ENCODE data around the gene ATP2B2. TPM values are rescaled to one million over a fixed set of nuclear protein-coding genes. Genes with fewer than 3 reads are reported as not detected.

The ATP2B2 gene
- total RNA-seq, 4 donors from 2014 or later: 0.31 to 2.9 (median 1.8) TPM

GRCh38 chr3:10289787-10290355 lies 215.5 kb downstream of the ATP2B2 start:
- ATAC-seq (no peak), DNase-seq (no peak)
- H3K36me3 ChIP-seq: peaks cover 0 to 51% of the 10 kb centered on the region in 2 donors
- H3K4me3 ChIP-seq: no peak overlapping the region
- intact Hi-C loops (cut with DNase I; ENCODE audit: low total_unique reads): no loop called here
- TF ChIP-seq CTCF (IDR thresholded peaks at IDR 0.05 in 4 of 5, conservative IDR thresholded peaks at IDR 0.05 in 1 of 5): no peak
- no peak for TF ChIP-seq POLR2A (IDR thresholded peaks at IDR 0.05)
- no peaks in the 10 kb centered on the region for H3K4me1 ChIP-seq
- H3K27ac ChIP-seq: no peak overlapping the region
- in situ Hi-C loops (cut with MboI; ENCODE audit: low sequenced_read_pairs in 4 of 4): no loop called here
- H3K27me3 ChIP-seq: no peaks in the 10 kb centered on the region
- H3K9me3 ChIP-seq: no peaks in the 10 kb centered on the region

- no peak for TF ChIP-seq CTCF (IDR thresholded peaks at IDR 0.05 in 4 of 5, conservative IDR thresholded peaks at IDR 0.05 in 1 of 5)
- no peak for TF ChIP-seq POLR2A (IDR thresholded peaks at IDR 0.05)
- Histone ChIP-seq H3K9me3 (no peaks in the 10 kb centered on the region), H3K36me3 (peaks cover 0 to 51% of the 10 kb centered on the region in 2 donors), H3K4me1 (no peaks in the 10 kb centered on the region), H3K27me3 (no peaks in the 10 kb centered on the region), H3K4me3 (no peak overlapping the region), H3K27ac (no peak overlapping the region)
- ATAC-seq: no peak
- intact Hi-C loops (cut with DNase I; ENCODE audit: low total_unique reads) (no loop called here), in situ Hi-C loops (cut with MboI; ENCODE audit: low sequenced_read_pairs in 4 of 4) (no loop called here)
- no peak for DNase-seq
Observed at GRCh38 chr3:10289077-10289476, 216.3 kb downstream of the ATP2B2 start.

- peaks cover 0 to 54% of the 10 kb centered on the region in 2 donors for H3K36me3 ChIP-seq
- no peaks in the 10 kb centered on the region for H3K27me3 ChIP-seq
- in situ Hi-C loops (cut with MboI; ENCODE audit: low sequenced_read_pairs in 4 of 4): no loop called here
- no peaks in the 10 kb centered on the region for H3K9me3 ChIP-seq
- H3K27ac ChIP-seq: no peak overlapping the region
- H3K4me1 ChIP-seq: no peaks in the 10 kb centered on the region
- no peak for ATAC-seq
- TF ChIP-seq CTCF (IDR thresholded peaks at IDR 0.05 in 4 of 5, conservative IDR thresholded peaks at IDR 0.05 in 1 of 5): no peak
- TF ChIP-seq POLR2A (IDR thresholded peaks at IDR 0.05): no peak
- no peak for DNase-seq
- intact Hi-C loops (cut with DNase I; ENCODE audit: low total_unique reads): no loop called here
- no peak overlapping the region for H3K4me3 ChIP-seq
Observed at GRCh38 chr3:10288575-10288960, 216.8 kb downstream of the ATP2B2 start.

GRCh38 chr3:10287936-10288574 lies 217.3 kb downstream of the ATP2B2 start:
- Histone ChIP-seq H3K27ac (no peak overlapping the region), H3K4me3 (no peak overlapping the region), H3K27me3 (no peaks in the 10 kb centered on the region), H3K36me3 (peaks cover 0 to 59% of the 10 kb centered on the region in 2 donors), H3K9me3 (no peaks in the 10 kb centered on the region), H3K4me1 (no peaks in the 10 kb centered on the region)
- TF ChIP-seq CTCF (IDR thresholded peaks at IDR 0.05 in 4 of 5, conservative IDR thresholded peaks at IDR 0.05 in 1 of 5): no peak
- TF ChIP-seq POLR2A (IDR thresholded peaks at IDR 0.05): no peak
- ATAC-seq (no peak), DNase-seq (no peak)
- intact Hi-C loops (cut with DNase I; ENCODE audit: low total_unique reads): no loop called here
- in situ Hi-C loops (cut with MboI; ENCODE audit: low sequenced_read_pairs in 4 of 4): no loop called here
